22Rv1 (cell line): Measurements from ENCODE around the gene CYSTM1.
"Not testable (repeated sequence)": the region's sequence is repeated elsewhere in the genome, so short reads cannot be mapped to it uniquely, and the experiment has no call there.

ENCODE experiments used
- H3K27ac ChIP-seq: fragments of 450-650 bp; 2 replicates; pipeline ENCODE4 v1.5.1; 2017
- CTCF ChIP-seq: fragments of 450-650 bp; IDR thresholded peaks from 2 replicates; pipeline ENCODE4 v1.5.1; 2017; ENCODE audit warnings: mild to moderate bottlenecking
- ZFX ChIP-seq: fragments of 450-650 bp; IDR thresholded peaks from 2 replicates; pipeline ENCODE4 v1.6.1; 2017; ENCODE audit warnings: antibody characterized with exemption, borderline replicate concordance

Gene CYSTM1

DNA sequence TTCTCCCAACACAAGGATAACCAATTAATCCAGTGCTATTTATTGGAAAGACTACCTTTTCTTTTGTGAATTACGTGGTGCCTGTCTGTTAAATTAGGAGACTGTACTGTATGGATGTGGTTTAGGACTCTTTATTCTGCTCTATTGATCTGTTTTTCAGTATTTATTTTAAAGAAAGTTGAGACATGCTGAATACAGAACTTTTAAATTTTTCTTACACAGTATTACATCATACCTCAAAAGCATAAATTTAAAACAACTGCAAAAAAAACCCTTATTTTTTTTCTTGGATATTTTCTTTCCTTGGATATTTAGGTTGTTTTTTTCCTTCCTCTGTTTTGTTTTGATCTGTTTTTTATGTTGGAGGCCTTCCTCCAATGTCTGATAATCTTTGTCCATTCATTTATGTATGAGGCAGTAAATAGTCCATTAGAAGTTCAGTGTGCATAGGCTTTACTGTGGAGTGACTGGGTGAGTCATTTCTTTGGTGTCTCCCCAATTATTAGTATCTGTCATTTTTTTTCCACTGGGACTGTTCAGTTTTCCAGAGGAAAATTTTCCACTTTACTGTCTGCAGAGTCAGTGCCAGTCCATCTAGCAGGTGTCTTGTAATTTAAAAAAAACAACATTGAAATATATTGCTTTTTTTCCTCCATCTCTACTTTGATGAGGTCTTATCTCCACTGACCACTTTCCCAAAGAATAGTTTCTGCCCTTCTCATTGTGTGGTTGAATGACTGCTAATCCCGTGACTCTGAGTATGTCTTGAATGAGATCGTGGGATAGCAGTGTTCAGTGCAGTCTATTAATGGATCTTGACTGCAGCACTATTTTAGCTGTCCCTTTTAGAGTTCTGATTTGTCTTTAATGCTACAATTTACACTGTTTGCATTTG, 15.2 kb downstream of the CYSTM1 start:
- TF ChIP-seq CTCF (no peak), ZFX (no peak)
- H3K27ac ChIP-seq: no peak overlapping the region

DNA sequence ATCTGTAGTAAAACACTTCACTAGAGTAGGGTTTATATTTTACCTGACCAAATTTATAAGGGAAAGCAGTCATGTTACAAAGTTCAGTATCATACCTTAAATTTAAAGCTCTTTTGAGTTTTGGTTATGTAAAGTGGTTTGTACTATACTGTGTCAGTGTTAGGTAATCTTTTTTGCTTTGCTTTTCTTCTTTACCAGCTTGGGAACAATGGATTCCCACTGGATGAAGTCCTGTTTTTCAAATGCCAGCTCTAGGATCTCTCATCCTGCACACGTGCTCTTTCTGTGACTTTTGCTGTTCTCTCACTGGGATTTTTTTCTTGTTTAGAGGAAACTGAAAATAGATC, 15.9 kb downstream of the CYSTM1 start:
- no peak overlapping the region for H3K27ac ChIP-seq
- no peak for TF ChIP-seq ZFX
- TF ChIP-seq CTCF: no peak

- TF ChIP-seq ZFX (no peak), CTCF (no peak)
Measured at GRCh38 chr5:140192715-140193430, 17.9 kb downstream of the CYSTM1 start.

GRCh38 chr5:140194662-140195061, 19.7 kb downstream of the CYSTM1 start:
- no peak for TF ChIP-seq ZFX
- no peak for TF ChIP-seq CTCF
- no peak overlapping the region for H3K27ac ChIP-seq

More at GRCh38 chr5:140192715-140193430, 17.9 kb downstream of the CYSTM1 start:
- no peak overlapping the region for H3K27ac ChIP-seq

DNA sequence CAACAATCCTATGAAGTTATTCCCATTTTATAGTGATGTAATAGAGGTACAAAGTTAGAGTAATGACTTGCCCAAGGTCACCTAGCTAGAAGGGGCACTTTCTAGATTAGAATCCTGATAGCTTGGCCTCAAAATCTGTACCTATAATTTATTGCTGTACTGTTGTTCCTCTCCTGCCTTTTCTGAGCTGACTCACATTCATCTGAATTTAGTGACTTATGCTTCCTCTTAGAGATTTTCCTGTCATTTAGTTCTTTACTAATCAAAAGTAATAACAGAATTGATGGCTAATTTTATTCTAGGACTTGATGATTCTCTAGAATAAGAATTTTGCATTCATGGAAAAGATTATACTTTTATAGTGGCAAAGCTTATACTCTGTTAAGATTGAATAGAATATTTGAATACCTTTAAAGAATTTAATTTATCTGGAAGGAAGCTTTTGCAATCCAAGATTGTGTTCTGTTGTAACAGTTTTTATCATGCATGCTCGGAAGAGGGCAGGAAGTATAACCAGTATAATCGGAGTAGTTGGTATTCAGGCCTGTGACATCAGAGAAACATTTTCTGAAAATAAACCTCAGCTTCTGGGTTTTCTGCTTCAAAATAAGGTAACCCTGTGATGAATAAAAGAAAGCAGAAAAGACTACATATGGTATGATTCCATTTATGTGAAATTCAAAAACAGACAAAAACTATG, 21.3 kb downstream of the CYSTM1 start:
- TF ChIP-seq CTCF: no peak
- TF ChIP-seq ZFX: no peak

DNA sequence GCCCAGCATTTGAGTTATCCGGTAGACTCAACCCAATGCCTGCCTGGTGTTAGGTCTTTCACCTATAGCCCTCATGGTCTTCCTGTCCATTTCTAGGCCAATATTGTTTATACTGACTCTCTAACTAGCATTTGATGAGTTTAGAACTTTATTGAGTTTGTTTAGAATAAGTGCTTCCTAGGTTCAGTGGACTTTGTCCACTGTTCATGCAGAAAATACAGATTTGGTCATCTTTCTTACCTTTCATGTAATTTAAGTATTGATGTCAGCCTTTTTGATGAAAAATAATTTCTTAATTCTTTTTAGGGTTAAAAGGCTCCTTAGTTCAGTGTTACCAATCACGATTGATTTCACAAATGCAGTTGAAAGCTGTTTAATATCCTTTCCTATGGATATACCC, 22.0 kb downstream of the CYSTM1 start:
- H3K27ac ChIP-seq: no peak overlapping the region
- TF ChIP-seq ZFX: no peak
- no peak for TF ChIP-seq CTCF

More for the DNA sequence above, 21.3 kb downstream of the CYSTM1 start:
- H3K27ac ChIP-seq: no peak overlapping the region

DNA sequence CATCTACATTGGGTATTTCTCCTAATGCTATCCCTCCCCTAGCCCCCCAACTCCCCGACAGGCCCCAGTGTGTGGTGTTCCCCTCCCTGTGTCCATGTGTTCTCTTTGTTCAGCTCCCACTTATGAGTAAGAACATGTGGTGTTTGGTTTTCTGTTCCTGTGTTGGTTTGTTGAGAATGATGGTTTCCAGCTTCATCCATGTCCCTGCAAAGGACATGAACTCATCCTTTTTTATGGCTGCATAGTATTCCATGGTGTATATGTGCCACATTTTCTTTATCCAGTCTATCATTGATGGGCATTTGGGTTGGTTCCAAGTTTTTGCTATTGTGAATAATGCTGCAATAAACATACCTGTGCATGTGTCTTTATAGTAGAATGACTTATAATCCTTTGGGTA, 23.9 kb downstream of the CYSTM1 start:
- not testable (repeated sequence) for H3K27ac ChIP-seq
